Spleen (tissue), 11 donors: ENCODE results near the gene CUX1. TPM values are rescaled to one million over a fixed set of nuclear protein-coding genes. Genes with fewer than 3 reads are reported as not detected.
A peak's percentile ranks its signal among the peaks of the same experiment; 100 is the strongest.
"Not testable (repeated sequence)": the region's sequence is repeated elsewhere in the genome, so short reads cannot be mapped to it uniquely, and the experiment has no call there.

Experiments used
- DNase-seq: peaks from one replicate; pipeline ENCODE4 v3.0.0-alpha.2; 2020
- H3K27ac ChIP-seq, 8 donors: fragments of 200-600 bp; sonication (generic) in 7 of 8; 1 replicate in 4 of 8; 2 replicates in 4 of 8; pipeline versions ENCODE4 v1.5.0 to v1.8.0; 2016 to 2021; ENCODE audit warnings: inconsistent platforms in 4 of 8, mild to moderate bottlenecking in 4 of 8, moderate library complexity in 1 of 8
- H3K27me3 ChIP-seq, 7 donors: fragments of 200-600 bp; sonication (generic) in 6 of 7; replicated peaks in 1 of 7; 1 replicate in 4 of 7; 2 replicates in 3 of 7; pipeline versions ENCODE4 v1.5.0 to v1.8.0; 2016 to 2021; ENCODE audit warnings: inconsistent platforms in 3 of 7, mild to moderate bottlenecking in 1 of 7
- H3K36me3 ChIP-seq, 6 donors: fragments of 200-600 bp; sonication (generic) in 5 of 6; 1 replicate in 4 of 6; 2 replicates in 2 of 6; pipeline versions ENCODE4 v1.5.0 to v1.8.0; 2016 to 2021; ENCODE audit warnings: inconsistent platforms in 2 of 6
- H3K4me1 ChIP-seq, 6 donors: fragments of 200-600 bp; sonication (generic) in 5 of 6; 1 replicate in 3 of 6; 2 replicates in 3 of 6; pipeline versions ENCODE4 v1.5.0 to v1.8.0; 2016 to 2021; ENCODE audit warnings: inconsistent platforms in 3 of 6
- H3K4me3 ChIP-seq, 8 donors: fragments of 200-600 bp; sonication (generic) in 7 of 8; 1 replicate in 4 of 8; 2 replicates in 4 of 8; pipeline versions ENCODE4 v1.5.0 to v1.8.0; 2016 to 2021; ENCODE audit warnings: inconsistent platforms in 4 of 8, mild to moderate bottlenecking in 4 of 8, moderate library complexity in 2 of 8
- H3K9me3 ChIP-seq, 8 donors: fragments of 200-600 bp; sonication (generic) in 7 of 8; 1 replicate in 4 of 8; 2 replicates in 4 of 8; pipeline versions ENCODE4 v1.5.0 to v1.8.0; 2016 to 2021; ENCODE audit warnings: inconsistent platforms in 4 of 8
- CTCF ChIP-seq, 11 experiments: fragments of 200-600 bp in 7 of 11; fragments of 450-650 bp in 4 of 11; sonication (generic) in 4 of 11; IDR thresholded peaks in 8 of 11; conservative IDR thresholded peaks in 3 of 11; 1 replicate in 7 of 11; 2 replicates in 4 of 11; pipeline versions ENCODE4 v1.4.0 to v1.8.0; 2016 to 2021; ENCODE audit warnings: antibody characterized with exemption in 11 of 11, inconsistent platforms in 4 of 11, mild to moderate bottlenecking in 1 of 11
- POLR2A ChIP-seq, 3 donors: fragments of 450-650 bp; IDR thresholded peaks; one replicate each; pipeline ENCODE4 v1.5.1; 2017; ENCODE audit warnings: antibody characterized with exemption in 3 of 3, mild to moderate bottlenecking in 1 of 3
- POLR2AphosphoS5 ChIP-seq, 3 donors: sonication (generic); formaldehyde crosslinking; IDR thresholded peaks; one replicate each; pipeline ENCODE4 v1.5.1; 2017; ENCODE audit warnings: antibody characterized with exemption in 3 of 3
- WGBS, 5 donors: extraction: QIAGEN DNeasy Blood & Tissue Kit in 3 of 5; methylation state at CpG; one replicate each; pipeline versions ENCODE4 v1.1.5 to v1.1.7; 2013 to 2018; 5-methylcytosine and 5-hydroxymethylcytosine counted together
- intact Hi-C: fragments of 100-400 bp; cut with DNase I; formaldehyde crosslinking; loops from one replicate; pipeline ENCODE4 v1.15.0; 2023; ENCODE audit warnings: low total_unique reads
- polyA plus RNA-seq, 3 donors: library from polyadenylated mRNA; stranded (reverse); fragments of 200-250 nt; gene quantifications; one replicate each; pipeline ENCODE4 v1.2.1, GENCODE V29; 2013
- total RNA-seq, 7 donors: library from RNA; depleted of rRNA in 3 of 7; stranded (reverse); fragments of >200 nt in 3 of 7; fragmentation: NEBNext Ultra II Directional in 4 of 7; extraction: Animal tissue kit (Norgen Biotek cat#: 25700) in 4 of 7; gene quantifications; one replicate each; pipeline versions ENCODE4 v1.1.0 to v1.2.1, GENCODE V29; 2016 to 2021
- donor health status: healthy with polysubstance abuse.
- donor health status: DM: no; HTN: no; CAD: no; lungs with moderate emphysema.
- donor health status: DM: no; HTN: no; CAD: no.
- donor health status: Bipolar disorder and iron deficiency.
- donor health status: healthy.
- donor health status: DM: no; HTN: no; CAD: no.
- donor health status: DM: yes; HTN: yes; CAD: no.

The CUX1 gene
- total and polyA plus RNA-seq, 10 donors = 9.1 to 95.8 (median 61.9) TPM

DNA sequence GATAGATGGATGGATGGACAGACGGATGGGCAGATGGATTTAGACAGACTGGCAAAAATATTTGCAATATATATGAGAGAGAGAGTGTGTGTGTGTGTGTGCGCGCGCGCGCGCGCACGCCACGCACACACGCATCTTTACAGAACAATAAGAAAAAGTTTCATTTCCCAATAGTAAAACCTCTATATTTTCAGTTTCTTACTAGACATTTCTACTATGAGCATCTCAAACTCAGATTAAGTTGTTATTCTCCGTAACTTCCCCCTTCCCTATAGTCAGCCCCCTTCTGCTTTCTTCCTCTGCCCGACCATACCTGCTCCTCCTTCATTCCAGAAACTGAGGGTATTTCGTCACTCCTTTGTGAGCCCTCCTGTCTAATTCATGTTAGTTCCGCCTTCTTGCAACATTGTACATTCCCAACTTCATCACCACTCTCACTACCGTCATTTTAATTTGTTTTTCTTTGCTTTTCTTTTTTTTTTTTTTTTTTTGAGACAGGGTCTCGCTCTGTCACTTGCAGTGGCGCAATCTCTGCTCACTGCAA, 314.9 kb downstream of the CUX1 start:
- H3K27me3 ChIP-seq = no peaks in the 10 kb centered on the region
- DNase-seq = peak; percentile 11
- H3K4me3 ChIP-seq = no peak overlapping the region
- H3K27ac ChIP-seq = peak overlapping the region in 2 of 8 donors; percentile 25 to 51
- H3K36me3 ChIP-seq = peaks cover 0 to 51% (median 2%) of the 10 kb centered on the region in 6 donors
- TF ChIP-seq POLR2AphosphoS5 (IDR thresholded peaks at IDR 0.05) = no peak
- TF ChIP-seq POLR2A (IDR thresholded peaks at IDR 0.05) = no peak
- no peak for TF ChIP-seq CTCF (IDR thresholded peaks at IDR 0.05 in 8 of 11, conservative IDR thresholded peaks at IDR 0.05 in 3 of 11)
- H3K9me3 ChIP-seq = no peaks in the 10 kb centered on the region
- peaks cover 0 to 6% (median 0%) of the 10 kb centered on the region in 6 donors for H3K4me1 ChIP-seq
- intact Hi-C loops = no loop called here
- WGBS, 5 donors = 75 to 85% (median 79%) methylated on average over 18 of the region's 18 CpGs

DNA sequence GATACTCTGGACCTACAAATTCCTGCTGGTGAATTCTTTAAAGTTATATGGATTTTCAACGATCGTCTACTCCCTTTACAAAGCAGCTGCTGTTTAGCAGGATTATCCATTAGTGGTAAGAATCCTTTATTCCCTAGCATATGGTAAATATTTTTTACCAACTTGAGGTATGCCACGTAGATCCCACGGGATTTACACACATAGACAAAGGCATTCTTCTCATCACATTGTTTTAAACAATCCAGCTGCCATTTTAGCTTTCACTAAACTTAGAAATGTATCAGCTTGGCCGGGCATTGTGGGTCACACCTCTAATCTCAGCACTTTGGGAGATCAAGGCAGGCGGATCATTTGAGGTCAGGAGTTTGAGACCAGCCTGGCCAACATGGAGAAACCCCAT, 321.2 kb downstream of the CUX1 start:
- TF ChIP-seq POLR2A (IDR thresholded peaks at IDR 0.05) (no peak), CTCF (IDR thresholded peaks at IDR 0.05 in 8 of 11, conservative IDR thresholded peaks at IDR 0.05 in 3 of 11) (no peak), POLR2AphosphoS5 (IDR thresholded peaks at IDR 0.05) (no peak)
- Histone ChIP-seq H3K36me3 (peaks cover 0 to 44% (median 1%) of the 10 kb centered on the region in 6 donors), H3K27me3 (no peaks in the 10 kb centered on the region), H3K4me3 (no peak overlapping the region), H3K27ac (no peak overlapping the region), H3K4me1 (peaks cover 0 to 22% (median 13%) of the 10 kb centered on the region in 6 donors), H3K9me3 (no peaks in the 10 kb centered on the region)
- intact Hi-C loops = no loop called here
- 87 to 100% (median 95%) methylated on average over 6 of the region's 6 CpGs for WGBS, 5 donors
- no peak for DNase-seq

- H3K36me3 ChIP-seq = peaks cover 0 to 43% (median 1%) of the 10 kb centered on the region in 6 donors
- no peaks in the 10 kb centered on the region for H3K9me3 ChIP-seq
- 15 to 23% (median 17%) methylated on average over 14 of the region's 14 CpGs for WGBS, 5 donors
- DNase-seq = peak; percentile 78
- peak overlapping the region in 3 of 8 donors; percentile 27 to 50 (median 43) for H3K27ac ChIP-seq
- H3K4me1 ChIP-seq = peaks cover 0 to 22% (median 13%) of the 10 kb centered on the region in 6 donors
- peak in 1 of 3 donors; percentile 57 for TF ChIP-seq POLR2AphosphoS5 (IDR thresholded peaks at IDR 0.05)
- no peak for TF ChIP-seq CTCF (IDR thresholded peaks at IDR 0.05 in 8 of 11, conservative IDR thresholded peaks at IDR 0.05 in 3 of 11)
- H3K27me3 ChIP-seq = no peaks in the 10 kb centered on the region
- intact Hi-C loops = no loop called here
- H3K4me3 ChIP-seq = peak overlapping the region in 1 of 8 donors; percentile 15
Observed at GRCh38 chr7:102140952-102141370, 323.5 kb downstream of the CUX1 start.

DNA sequence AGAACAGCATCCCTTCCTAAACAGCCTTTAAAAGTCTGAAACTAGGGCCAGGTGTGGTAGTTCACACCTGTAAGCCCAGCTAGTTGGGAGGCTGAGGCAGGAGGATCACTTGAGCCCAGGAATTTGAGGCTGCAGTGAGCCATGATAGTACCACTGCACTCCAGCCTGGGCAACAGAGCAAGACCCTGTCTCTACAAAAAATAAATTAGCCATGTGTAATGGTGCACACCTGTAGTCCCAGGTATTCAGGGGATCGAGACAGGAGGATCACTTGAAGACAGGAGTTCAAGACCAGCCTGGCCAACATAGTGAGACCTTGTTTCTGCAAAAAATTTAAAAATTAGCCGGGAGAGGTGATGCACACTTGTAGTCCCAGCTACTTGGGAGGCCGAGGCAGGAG, 325.0 kb downstream of the CUX1 start:
- 94 to 100% (median 98%) methylated on average over 3 of the region's 3 CpGs for WGBS, 5 donors
- H3K9me3 ChIP-seq, DNase-seq, H3K27ac ChIP-seq, intact Hi-C loops, H3K27me3 ChIP-seq, H3K4me3 ChIP-seq: not testable (repeated sequence)
- H3K36me3 ChIP-seq = peaks cover 0 to 43% (median 1%) of the 10 kb centered on the region in 6 donors
- H3K4me1 ChIP-seq = peaks cover 0 to 34% (median 17%) of the 10 kb centered on the region in 6 donors
